H1 (cell line): ENCODE measurements around the gene LCN10. TPM values are rescaled to one million over a fixed set of nuclear protein-coding genes. Genes with fewer than 3 reads are reported as not detected.

ENCODE experiments used
- BACH1 ChIP-seq: IDR thresholded peaks from 2 replicates; pipeline ENCODE4 v1.6.1; 2012; ENCODE audit warnings: low read length, improper control_type of control experiment
- CEBPB ChIP-seq: IDR thresholded peaks from 2 replicates; pipeline ENCODE4 v1.6.1; 2012; ENCODE audit warnings: low read depth, low read length
- CHD2 ChIP-seq: IDR thresholded peaks from 2 replicates; pipeline ENCODE4 v1.6.1; 2012; ENCODE audit warnings: low read length, improper control_type of control experiment
- CREB1 ChIP-seq: IDR thresholded peaks from 2 replicates; pipeline ENCODE4 v1.6.1; 2012; ENCODE audit warnings: inconsistent platforms
- EGR1 ChIP-seq: IDR thresholded peaks from 2 replicates; pipeline ENCODE4 v1.6.1; 2011; ENCODE audit warnings: low read depth, low read length, borderline replicate concordance
- EZH2 ChIP-seq: fragments of 200-600 bp; sonication (generic); IDR thresholded peaks from 2 replicates; pipeline ENCODE4 v1.7.1; 2012; ENCODE audit warnings: low read depth, mild to moderate bottlenecking, moderate library complexity, low read length, inconsistent platforms; ENCODE audit not compliant: severe bottlenecking
- KDM1A ChIP-seq: fragments of 200-600, 300-600 bp; sonication (generic); IDR thresholded peaks from 2 replicates; pipeline ENCODE4 v1.7.1; 2016; ENCODE audit warnings: mild to moderate bottlenecking, low read length, borderline replicate concordance
- MAFK ChIP-seq: IDR thresholded peaks from 2 replicates; pipeline ENCODE4 v1.6.1; 2012; ENCODE audit warnings: low read depth, mild to moderate bottlenecking, improper control_type of control experiment, low read length
- PHF8 ChIP-seq: fragments of 200-600 bp; sonication (generic); conservative IDR thresholded peaks from 2 replicates; pipeline ENCODE4 v1.7.1; 2012; ENCODE audit warnings: low read depth, mild to moderate bottlenecking, inconsistent platforms, low read length, moderate library complexity
- RAD21 ChIP-seq, 2 experiments: IDR thresholded peaks in 1 of 2; conservative IDR thresholded peaks in 1 of 2; 2 replicates each; pipeline ENCODE4 v1.6.1; 2011; ENCODE audit warnings: low read depth in 2 of 2, low read length in 2 of 2, improper control_type of control experiment in 1 of 2, inconsistent platforms in 1 of 2, mild to moderate bottlenecking in 1 of 2, moderate library complexity in 1 of 2
- SP1 ChIP-seq: IDR thresholded peaks from 2 replicates; pipeline ENCODE4 v1.6.1; 2011; ENCODE audit warnings: low read depth, low read length
- SP2 ChIP-seq: IDR thresholded peaks from 2 replicates; pipeline ENCODE4 v1.6.1; 2012; ENCODE audit warnings: mild to moderate bottlenecking, low read length, inconsistent platforms
- SRF ChIP-seq: IDR thresholded peaks from 2 replicates; pipeline ENCODE4 v1.6.1; 2011; ENCODE audit warnings: mild to moderate bottlenecking, low read depth, low read length, moderate library complexity
- SUZ12 ChIP-seq: fragments of 200-600 bp; sonication (generic); IDR thresholded peaks from 2 replicates; pipeline ENCODE4 v1.6.1; 2012; ENCODE audit warnings: mild to moderate bottlenecking, inconsistent platforms, low read length, moderate library complexity, mixed read lengths
- TBP ChIP-seq: IDR thresholded peaks from 2 replicates; pipeline ENCODE4 v1.6.1; 2011; ENCODE audit warnings: low read depth, low read length, improper control_type of control experiment
- YY1 ChIP-seq: IDR thresholded peaks from 2 replicates; pipeline ENCODE4 v1.6.1; 2011; ENCODE audit warnings: low read depth, mild to moderate bottlenecking, low read length
- polyA plus RNA-seq, 7 experiments: library from polyadenylated mRNA; depleted of rRNA in 3 of 7; stranded (reverse) in 5 of 7; unstranded in 2 of 7; fragments of >200 nt in 5 of 7; fragments of 200-250 nt in 2 of 7; gene quantifications; 1 replicate in 5 of 7; 2 replicates in 1 of 7; 4 replicates in 1 of 7; pipeline versions ENCODE4 v1.2.1 to v1.2.3, GENCODE V29; 2011 to 2013; ENCODE audit warnings: missing spikeins in 2 of 7, mixed read lengths in 2 of 7
- total RNA-seq: library from RNA; stranded (reverse); fragmentation: NEBNext Ultra II Directional; extraction: Animal tissue kit (Norgen Biotek cat#: 25700); gene quantifications from 2 replicates; pipeline ENCODE4 v1.2.1, GENCODE V29; 2021
- TF ChIP-seq, protein P1 (sequence below): IDR thresholded peaks from 2 replicates; pipeline ENCODE4 v1.6.1; 2011; ENCODE audit warnings: low read length, improper control_type of control experiment
- TF ChIP-seq, protein P2 (sequence below): IDR thresholded peaks from 2 replicates; pipeline ENCODE4 v1.6.1; 2012; ENCODE audit warnings: inconsistent platforms
- TF ChIP-seq, protein P3 (sequence below): IDR thresholded peaks from 2 replicates; pipeline ENCODE4 v1.6.1; 2011; ENCODE audit warnings: low read depth, mild to moderate bottlenecking, low read length; ENCODE audit not compliant: insufficient read depth
- TF ChIP-seq, protein P4 (sequence below), 3 experiments: IDR thresholded peaks; 1 replicate in 2 of 3; 2 replicates in 1 of 3; pipeline versions ENCODE4 v1.5.1 to v1.6.1; 2011; ENCODE audit warnings: low read length in 3 of 3, mild to moderate bottlenecking in 3 of 3, inconsistent platforms in 2 of 3, low read depth in 1 of 3, moderate library complexity in 1 of 3; ENCODE audit not compliant: insufficient read depth in 1 of 3; ENCODE audit errors: control extremely low read depth in 1 of 3

LCN10 gene
- total and polyA plus RNA-seq, 2 of the 8 experiments (the other 6 are each of a cell fraction or from before 2014, with no cell fraction given): 2.6 to 2.8 TPM

DNA sequence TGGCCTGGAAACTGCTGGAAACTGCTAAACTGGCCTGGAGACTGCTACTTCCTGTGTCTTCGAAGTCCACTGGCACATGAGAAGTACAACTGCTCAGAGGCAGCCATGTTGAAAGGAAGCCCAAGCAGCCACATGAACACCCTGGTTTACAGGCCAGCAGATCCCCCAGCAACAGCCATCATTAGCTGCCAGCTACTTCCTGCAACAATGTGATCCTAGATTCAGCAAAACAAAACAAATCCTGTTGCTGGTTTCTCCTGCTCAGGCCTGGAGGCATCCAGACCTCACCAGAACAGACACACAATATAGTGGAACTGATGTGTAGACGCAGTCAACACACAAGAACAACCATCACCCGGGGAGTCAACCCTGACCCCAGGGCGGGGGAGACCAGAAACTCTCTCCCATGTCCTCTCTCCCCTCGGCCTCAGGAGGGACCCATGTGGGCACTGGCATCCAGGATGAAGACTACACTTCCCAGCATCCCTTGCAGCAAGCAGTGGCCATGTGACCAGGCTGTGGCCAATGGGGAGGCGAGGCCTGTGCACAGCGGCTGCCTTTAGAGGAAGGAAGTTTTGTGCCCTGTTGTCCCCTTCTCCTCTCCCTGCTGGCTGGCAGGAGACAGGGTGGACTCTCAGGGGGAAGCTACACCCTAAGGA is 30.8 kb upstream of the LCN10 start (continued):
- TF ChIP-seq, protein P1, sequence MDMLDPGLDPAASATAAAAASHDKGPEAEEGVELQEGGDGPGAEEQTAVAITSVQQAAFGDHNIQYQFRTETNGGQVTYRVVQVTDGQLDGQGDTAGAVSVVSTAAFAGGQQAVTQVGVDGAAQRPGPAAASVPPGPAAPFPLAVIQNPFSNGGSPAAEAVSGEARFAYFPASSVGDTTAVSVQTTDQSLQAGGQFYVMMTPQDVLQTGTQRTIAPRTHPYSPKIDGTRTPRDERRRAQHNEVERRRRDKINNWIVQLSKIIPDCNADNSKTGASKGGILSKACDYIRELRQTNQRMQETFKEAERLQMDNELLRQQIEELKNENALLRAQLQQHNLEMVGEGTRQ: peak; percentile 96
- TF ChIP-seq, protein P2, sequence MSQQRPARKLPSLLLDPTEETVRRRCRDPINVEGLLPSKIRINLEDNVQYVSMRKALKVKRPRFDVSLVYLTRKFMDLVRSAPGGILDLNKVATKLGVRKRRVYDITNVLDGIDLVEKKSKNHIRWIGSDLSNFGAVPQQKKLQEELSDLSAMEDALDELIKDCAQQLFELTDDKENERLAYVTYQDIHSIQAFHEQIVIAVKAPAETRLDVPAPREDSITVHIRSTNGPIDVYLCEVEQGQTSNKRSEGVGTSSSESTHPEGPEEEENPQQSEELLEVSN: peak; percentile 73; the same call in 1 of the 2 replicates
- TF ChIP-seq CHD2 (peak; percentile 64), PHF8 (no peak), TBP (no peak), CREB1 (no peak), SUZ12 (no peak), SRF (no peak), KDM1A (no peak), EZH2 (no peak), SP2 (no peak), BACH1 (no peak), CEBPB (no peak), MAFK (no peak), RAD21 (IDR thresholded peaks at IDR 0.05 in 1 of 2, conservative IDR thresholded peaks at IDR 0.05 in 1 of 2; ENCODE audit: low read depth in 2 of 2, low read length in 2 of 2) (no peak), SP1 (peak; percentile 55; the same call in 1 of the 2 replicates), EGR1 (no peak), YY1 (peak; percentile 80; the same call in 1 of the 2 replicates)
- TF ChIP-seq, protein P3, sequence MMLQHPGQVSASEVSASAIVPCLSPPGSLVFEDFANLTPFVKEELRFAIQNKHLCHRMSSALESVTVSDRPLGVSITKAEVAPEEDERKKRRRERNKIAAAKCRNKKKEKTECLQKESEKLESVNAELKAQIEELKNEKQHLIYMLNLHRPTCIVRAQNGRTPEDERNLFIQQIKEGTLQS: peak; percentile 89
- TF ChIP-seq, protein P4, sequence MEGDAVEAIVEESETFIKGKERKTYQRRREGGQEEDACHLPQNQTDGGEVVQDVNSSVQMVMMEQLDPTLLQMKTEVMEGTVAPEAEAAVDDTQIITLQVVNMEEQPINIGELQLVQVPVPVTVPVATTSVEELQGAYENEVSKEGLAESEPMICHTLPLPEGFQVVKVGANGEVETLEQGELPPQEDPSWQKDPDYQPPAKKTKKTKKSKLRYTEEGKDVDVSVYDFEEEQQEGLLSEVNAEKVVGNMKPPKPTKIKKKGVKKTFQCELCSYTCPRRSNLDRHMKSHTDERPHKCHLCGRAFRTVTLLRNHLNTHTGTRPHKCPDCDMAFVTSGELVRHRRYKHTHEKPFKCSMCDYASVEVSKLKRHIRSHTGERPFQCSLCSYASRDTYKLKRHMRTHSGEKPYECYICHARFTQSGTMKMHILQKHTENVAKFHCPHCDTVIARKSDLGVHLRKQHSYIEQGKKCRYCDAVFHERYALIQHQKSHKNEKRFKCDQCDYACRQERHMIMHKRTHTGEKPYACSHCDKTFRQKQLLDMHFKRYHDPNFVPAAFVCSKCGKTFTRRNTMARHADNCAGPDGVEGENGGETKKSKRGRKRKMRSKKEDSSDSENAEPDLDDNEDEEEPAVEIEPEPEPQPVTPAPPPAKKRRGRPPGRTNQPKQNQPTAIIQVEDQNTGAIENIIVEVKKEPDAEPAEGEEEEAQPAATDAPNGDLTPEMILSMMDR (IDR thresholded peaks at IDR 0.05; ENCODE audit: control extremely low read depth in 1 of 3, insufficient read depth in 1 of 3, low read depth in 1 of 3, low read length in 3 of 3): no peak
